ENCODE data around the gene WDR37.
"Not testable (repeated sequence)": the region's sequence is repeated elsewhere in the genome, so short reads cannot be mapped to it uniquely, and the experiment has no call there.

Gene WDR37

GRCh38 chr10:1066734-1067133 is 10.5 kb downstream of the WDR37 start:
- H3K27me3 ChIP-seq (ENCODE audit: control insufficient read depth in 1 of 2, insufficient read depth in 2 of 2, low read length in 2 of 2); H3K4me1 ChIP-seq (ENCODE audit: control insufficient read depth in 1 of 2, insufficient read depth in 2 of 2, low read length in 2 of 2); H3K36me3 ChIP-seq (ENCODE audit: control insufficient read depth in 1 of 2, insufficient read depth in 2 of 2, low read length in 2 of 2); H3K9me3 ChIP-seq (ENCODE audit: control insufficient read depth in 1 of 2, low read length in 2 of 2); H3K4me3 ChIP-seq (ENCODE audit: low read depth in 1 of 2, low read length in 2 of 2); H3K9ac ChIP-seq (ENCODE audit: low read depth in 1 of 2, low read length in 2 of 2); H3K27ac ChIP-seq (ENCODE audit: low read depth, low read length): not testable (repeated sequence)

- H3K4me3 ChIP-seq (ENCODE audit: low read depth in 1 of 2, low read length in 2 of 2): no peak overlapping the region
- H3K9me3 ChIP-seq (ENCODE audit: control insufficient read depth in 1 of 2, low read length in 2 of 2): no peaks in the 10 kb centered on the region
- peaks cover under 1 to 13% of the 10 kb centered on the region in 2 donors for H3K36me3 ChIP-seq (ENCODE audit: control insufficient read depth in 1 of 2, insufficient read depth in 2 of 2, low read length in 2 of 2)
- H3K4me1 ChIP-seq (ENCODE audit: control insufficient read depth in 1 of 2, insufficient read depth in 2 of 2, low read length in 2 of 2): peaks cover 0 to 4% of the 10 kb centered on the region in 2 donors
- H3K27ac ChIP-seq (ENCODE audit: low read depth, low read length): no peak overlapping the region
- H3K27me3 ChIP-seq (ENCODE audit: control insufficient read depth in 1 of 2, insufficient read depth in 2 of 2, low read length in 2 of 2): no peaks in the 10 kb centered on the region
- no peak overlapping the region for H3K9ac ChIP-seq (ENCODE audit: low read depth in 1 of 2, low read length in 2 of 2)
Measured at GRCh38 chr10:1068380-1069361, 12.5 kb downstream of the WDR37 start.

- H3K9ac ChIP-seq (ENCODE audit: low read depth in 1 of 2, low read length in 2 of 2): no peak overlapping the region
Measured at GRCh38 chr10:1070919-1071318, 14.7 kb downstream of the WDR37 start.

GRCh38 chr10:1074052-1074747 is 18.0 kb downstream of the WDR37 start:
- peaks cover under 1 to 6% of the 10 kb centered on the region in 2 donors for H3K4me1 ChIP-seq (ENCODE audit: control insufficient read depth in 1 of 2, insufficient read depth in 2 of 2, low read length in 2 of 2)
- H3K9ac ChIP-seq (ENCODE audit: low read depth in 1 of 2, low read length in 2 of 2): no peak overlapping the region
- H3K27me3 ChIP-seq (ENCODE audit: control insufficient read depth in 1 of 2, insufficient read depth in 2 of 2, low read length in 2 of 2): no peaks in the 10 kb centered on the region
- H3K36me3 ChIP-seq (ENCODE audit: control insufficient read depth in 1 of 2, insufficient read depth in 2 of 2, low read length in 2 of 2): peaks cover 3 to 25% of the 10 kb centered on the region in 2 donors
- H3K4me3 ChIP-seq (ENCODE audit: low read depth in 1 of 2, low read length in 2 of 2): no peak overlapping the region
- H3K27ac ChIP-seq (ENCODE audit: low read depth, low read length): no peak overlapping the region
- no peaks in the 10 kb centered on the region for H3K9me3 ChIP-seq (ENCODE audit: control insufficient read depth in 1 of 2, low read length in 2 of 2)

More at GRCh38 chr10:1070919-1071318, 14.7 kb downstream of the WDR37 start:
- Histone ChIP-seq H3K27ac (ENCODE audit: low read depth, low read length) (no peak overlapping the region), H3K9me3 (ENCODE audit: control insufficient read depth in 1 of 2, low read length in 2 of 2) (no peaks in the 10 kb centered on the region), H3K4me1 (ENCODE audit: control insufficient read depth in 1 of 2, insufficient read depth in 2 of 2, low read length in 2 of 2) (peaks cover 0 to 4% of the 10 kb centered on the region in 2 donors), H3K4me3 (ENCODE audit: low read depth in 1 of 2, low read length in 2 of 2) (no peak overlapping the region), H3K27me3 (ENCODE audit: control insufficient read depth in 1 of 2, insufficient read depth in 2 of 2, low read length in 2 of 2) (no peaks in the 10 kb centered on the region), H3K36me3 (ENCODE audit: control insufficient read depth in 1 of 2, insufficient read depth in 2 of 2, low read length in 2 of 2) (peaks cover under 1 to 25% of the 10 kb centered on the region in 2 donors)

- Histone ChIP-seq H3K4me3 (ENCODE audit: low read depth in 1 of 2, low read length in 2 of 2) (no peak overlapping the region), H3K27ac (ENCODE audit: low read depth, low read length) (no peak overlapping the region), H3K27me3 (ENCODE audit: control insufficient read depth in 1 of 2, insufficient read depth in 2 of 2, low read length in 2 of 2) (no peaks in the 10 kb centered on the region), H3K36me3 (ENCODE audit: control insufficient read depth in 1 of 2, insufficient read depth in 2 of 2, low read length in 2 of 2) (peaks cover 6 to 28% of the 10 kb centered on the region in 2 donors), H3K4me1 (ENCODE audit: control insufficient read depth in 1 of 2, insufficient read depth in 2 of 2, low read length in 2 of 2) (peaks cover 3 to 7% of the 10 kb centered on the region in 2 donors), H3K9ac (ENCODE audit: low read depth in 1 of 2, low read length in 2 of 2) (no peak overlapping the region), H3K9me3 (ENCODE audit: control insufficient read depth in 1 of 2, low read length in 2 of 2) (no peaks in the 10 kb centered on the region)
Measured at GRCh38 chr10:1074748-1075308, 18.6 kb downstream of the WDR37 start.

GRCh38 chr10:1078668-1079067 is 22.5 kb downstream of the WDR37 start:
- H3K27ac ChIP-seq (ENCODE audit: low read depth, low read length): no peak overlapping the region
- no peak overlapping the region for H3K9ac ChIP-seq (ENCODE audit: low read depth in 1 of 2, low read length in 2 of 2)
- no peaks in the 10 kb centered on the region for H3K27me3 ChIP-seq (ENCODE audit: control insufficient read depth in 1 of 2, insufficient read depth in 2 of 2, low read length in 2 of 2)
- peaks cover 27 to 37% of the 10 kb centered on the region in 2 donors for H3K36me3 ChIP-seq (ENCODE audit: control insufficient read depth in 1 of 2, insufficient read depth in 2 of 2, low read length in 2 of 2)
- H3K4me1 ChIP-seq (ENCODE audit: control insufficient read depth in 1 of 2, insufficient read depth in 2 of 2, low read length in 2 of 2): peaks cover 3 to 7% of the 10 kb centered on the region in 2 donors
- H3K9me3 ChIP-seq (ENCODE audit: control insufficient read depth in 1 of 2, low read length in 2 of 2): no peaks in the 10 kb centered on the region
- no peak overlapping the region for H3K4me3 ChIP-seq (ENCODE audit: low read depth in 1 of 2, low read length in 2 of 2)

- Histone ChIP-seq H3K9ac (ENCODE audit: low read depth in 1 of 2, low read length in 2 of 2) (no peak overlapping the region), H3K4me3 (ENCODE audit: low read depth in 1 of 2, low read length in 2 of 2) (no peak overlapping the region), H3K36me3 (ENCODE audit: control insufficient read depth in 1 of 2, insufficient read depth in 2 of 2, low read length in 2 of 2) (peaks cover 48 to 73% of the 10 kb centered on the region in 2 donors), H3K27me3 (ENCODE audit: control insufficient read depth in 1 of 2, insufficient read depth in 2 of 2, low read length in 2 of 2) (no peaks in the 10 kb centered on the region), H3K27ac (ENCODE audit: low read depth, low read length) (no peak overlapping the region), H3K9me3 (ENCODE audit: control insufficient read depth in 1 of 2, low read length in 2 of 2) (no peaks in the 10 kb centered on the region), H3K4me1 (ENCODE audit: control insufficient read depth in 1 of 2, insufficient read depth in 2 of 2, low read length in 2 of 2) (peaks cover 3 to 4% of the 10 kb centered on the region in 2 donors)
Measured at GRCh38 chr10:1083581-1083980, 27.4 kb downstream of the WDR37 start.

GRCh38 chr10:1084011-1084950 is 28.1 kb downstream of the WDR37 start:
- peaks cover under 1 to 1% of the 10 kb centered on the region in 2 donors for H3K4me1 ChIP-seq (ENCODE audit: control insufficient read depth in 1 of 2, insufficient read depth in 2 of 2, low read length in 2 of 2)
- no peaks in the 10 kb centered on the region for H3K9me3 ChIP-seq (ENCODE audit: control insufficient read depth in 1 of 2, low read length in 2 of 2)
- no peak overlapping the region for H3K4me3 ChIP-seq (ENCODE audit: low read depth in 1 of 2, low read length in 2 of 2)
- H3K9ac ChIP-seq (ENCODE audit: low read depth in 1 of 2, low read length in 2 of 2): no peak overlapping the region
- no peaks in the 10 kb centered on the region for H3K27me3 ChIP-seq (ENCODE audit: control insufficient read depth in 1 of 2, insufficient read depth in 2 of 2, low read length in 2 of 2)
- peaks cover 48 to 80% of the 10 kb centered on the region in 2 donors for H3K36me3 ChIP-seq (ENCODE audit: control insufficient read depth in 1 of 2, insufficient read depth in 2 of 2, low read length in 2 of 2)
- H3K27ac ChIP-seq (ENCODE audit: low read depth, low read length): no peak overlapping the region

DNA sequence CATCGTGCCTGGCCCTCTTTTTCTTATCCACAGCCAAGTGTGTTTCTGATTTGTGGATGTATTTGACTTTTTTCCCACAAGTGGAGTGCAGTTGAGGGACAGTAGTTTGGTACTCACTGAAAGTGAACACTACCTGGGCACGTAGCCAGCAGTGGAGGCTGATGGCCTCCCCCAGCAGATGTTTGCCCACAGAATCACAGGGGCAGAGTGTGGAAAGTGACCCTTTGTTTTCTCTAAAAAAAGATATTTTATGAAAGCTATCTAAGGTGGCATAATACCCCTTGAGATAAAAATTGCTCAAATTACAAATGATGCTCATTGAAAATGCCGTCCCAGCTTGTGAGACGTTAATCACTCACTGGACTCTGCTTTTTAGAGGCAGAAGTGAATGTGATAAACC is 29.1 kb downstream of the WDR37 start:
- H3K9ac ChIP-seq (ENCODE audit: low read depth in 1 of 2, low read length in 2 of 2): no peak overlapping the region
- H3K4me3 ChIP-seq (ENCODE audit: low read depth in 1 of 2, low read length in 2 of 2): no peak overlapping the region
- H3K4me1 ChIP-seq (ENCODE audit: control insufficient read depth in 1 of 2, insufficient read depth in 2 of 2, low read length in 2 of 2): no peaks in the 10 kb centered on the region
- no peaks in the 10 kb centered on the region for H3K9me3 ChIP-seq (ENCODE audit: control insufficient read depth in 1 of 2, low read length in 2 of 2)
- peaks cover 40 to 82% of the 10 kb centered on the region in 2 donors for H3K36me3 ChIP-seq (ENCODE audit: control insufficient read depth in 1 of 2, insufficient read depth in 2 of 2, low read length in 2 of 2)
- no peaks in the 10 kb centered on the region for H3K27me3 ChIP-seq (ENCODE audit: control insufficient read depth in 1 of 2, insufficient read depth in 2 of 2, low read length in 2 of 2)
- no peak overlapping the region for H3K27ac ChIP-seq (ENCODE audit: low read depth, low read length)

Data from duodenal mucosa (tissue), 2 donors.